Thoracic aorta (tissue), 2 donors: ENCODE data around the gene PAK4. TPM values are rescaled to one million over a fixed set of nuclear protein-coding genes. Genes with fewer than 3 reads are reported as not detected.

Experiments
- ATAC-seq: fragments of 150-250 bp; one replicate; pipeline ENCODE4 v1.8.0; 2017; ENCODE audit warnings: low read depth; ENCODE audit not compliant: insufficient number of reproducible peaks, low FRiP score
- DNase-seq: peaks from one replicate; pipeline ENCODE4 v3.0.0-alpha.2; 2020; ENCODE audit warnings: low spot score
- H3K27ac ChIP-seq, 2 donors: fragments of 200-600 bp; sonication (generic); 1 replicate in 1 of 2; 2 replicates in 1 of 2; pipeline ENCODE4 v1.5.1; 2016; ENCODE audit warnings: mild to moderate bottlenecking in 2 of 2, moderate library complexity in 2 of 2
- H3K27me3 ChIP-seq: fragments of 200-600 bp; sonication (generic); replicated peaks from 2 replicates; pipeline ENCODE4 v1.6.0; 2016; ENCODE audit warnings: mild to moderate bottlenecking; ENCODE audit not compliant: insufficient read depth
- H3K36me3 ChIP-seq: fragments of 200-600 bp; sonication (generic); one replicate; pipeline ENCODE4 v1.5.1; 2016
- H3K4me1 ChIP-seq, 2 donors: fragments of 200-600 bp; sonication (generic); 1 replicate in 1 of 2; 2 replicates in 1 of 2; pipeline versions ENCODE4 v1.5.1 to v1.6.0; 2016; ENCODE audit warnings: low read depth in 2 of 2, mild to moderate bottlenecking in 1 of 2; ENCODE audit not compliant: control insufficient read depth in 1 of 2
- H3K4me3 ChIP-seq: fragments of 200-600 bp; sonication (generic); 2 replicates; pipeline ENCODE4 v1.5.1; 2016; ENCODE audit warnings: mild to moderate bottlenecking
- H3K9me3 ChIP-seq: fragments of 200-600 bp; sonication (generic); 2 replicates; pipeline ENCODE4 v1.5.1; 2016
- total RNA-seq, 2 donors: library from RNA; depleted of rRNA; stranded (reverse); fragments of >200 nt; gene quantifications; one replicate each; pipeline versions ENCODE4 v1.1.0 to v1.2.3, GENCODE V29; 2016
- TF ChIP-seq, protein P1 (sequence below): fragments of 200-600 bp; sonication (generic); IDR thresholded peaks from one replicate; pipeline ENCODE4 v1.5.1; 2019; ENCODE audit warnings: antibody characterized with exemption

The PAK4 gene
- total RNA-seq, 2 donors from 2014 or later, result 7.4 to 8.7 TPM

DNA sequence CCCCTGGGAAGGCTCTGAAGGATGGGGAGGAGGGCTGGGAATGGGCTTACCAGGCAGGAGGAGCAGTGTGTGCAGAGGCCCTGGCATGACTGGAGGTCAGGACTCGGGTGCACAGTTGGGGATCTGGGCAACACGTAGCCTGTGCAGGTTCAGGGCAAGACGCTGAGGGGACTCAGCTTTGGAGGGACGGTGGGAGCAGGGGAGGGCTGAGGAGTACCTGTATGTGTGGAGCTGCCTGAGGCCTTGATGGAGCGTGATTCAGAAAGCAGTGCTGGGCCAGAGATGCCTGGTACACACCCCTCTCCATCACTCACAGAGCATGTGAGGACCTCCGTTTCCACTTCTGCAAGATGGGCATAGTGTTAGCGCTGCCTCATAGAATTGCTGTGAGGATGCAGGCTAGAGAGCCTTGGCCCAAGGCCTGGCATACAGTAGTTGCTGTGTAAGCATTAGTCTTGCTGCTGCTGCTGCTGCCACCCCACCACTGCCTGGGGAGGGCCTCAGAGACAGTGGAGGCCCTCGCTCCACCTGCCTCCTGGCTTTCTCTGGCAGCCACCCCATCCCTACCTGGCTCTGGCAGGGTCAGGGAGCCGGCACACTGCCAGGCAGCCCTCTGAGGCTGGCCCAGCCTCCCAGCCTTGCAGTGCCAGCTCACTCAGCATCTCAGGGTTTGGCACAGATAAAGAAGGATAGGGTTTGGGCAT lies 2.4 kb downstream of the PAK4 start:
- no peak overlapping the region for H3K4me3 ChIP-seq
- no peak for DNase-seq
- no peak overlapping the region for H3K27ac ChIP-seq
- H3K27me3 ChIP-seq, result no peaks in the 10 kb centered on the region
- no peaks in the 10 kb centered on the region for H3K36me3 ChIP-seq
- no peak for ATAC-seq
- H3K4me1 ChIP-seq, result peaks cover 18 to 49% of the 10 kb centered on the region in 2 donors
- no peaks in the 10 kb centered on the region for H3K9me3 ChIP-seq
- TF ChIP-seq, protein P1, sequence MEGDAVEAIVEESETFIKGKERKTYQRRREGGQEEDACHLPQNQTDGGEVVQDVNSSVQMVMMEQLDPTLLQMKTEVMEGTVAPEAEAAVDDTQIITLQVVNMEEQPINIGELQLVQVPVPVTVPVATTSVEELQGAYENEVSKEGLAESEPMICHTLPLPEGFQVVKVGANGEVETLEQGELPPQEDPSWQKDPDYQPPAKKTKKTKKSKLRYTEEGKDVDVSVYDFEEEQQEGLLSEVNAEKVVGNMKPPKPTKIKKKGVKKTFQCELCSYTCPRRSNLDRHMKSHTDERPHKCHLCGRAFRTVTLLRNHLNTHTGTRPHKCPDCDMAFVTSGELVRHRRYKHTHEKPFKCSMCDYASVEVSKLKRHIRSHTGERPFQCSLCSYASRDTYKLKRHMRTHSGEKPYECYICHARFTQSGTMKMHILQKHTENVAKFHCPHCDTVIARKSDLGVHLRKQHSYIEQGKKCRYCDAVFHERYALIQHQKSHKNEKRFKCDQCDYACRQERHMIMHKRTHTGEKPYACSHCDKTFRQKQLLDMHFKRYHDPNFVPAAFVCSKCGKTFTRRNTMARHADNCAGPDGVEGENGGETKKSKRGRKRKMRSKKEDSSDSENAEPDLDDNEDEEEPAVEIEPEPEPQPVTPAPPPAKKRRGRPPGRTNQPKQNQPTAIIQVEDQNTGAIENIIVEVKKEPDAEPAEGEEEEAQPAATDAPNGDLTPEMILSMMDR, result no peak

DNA sequence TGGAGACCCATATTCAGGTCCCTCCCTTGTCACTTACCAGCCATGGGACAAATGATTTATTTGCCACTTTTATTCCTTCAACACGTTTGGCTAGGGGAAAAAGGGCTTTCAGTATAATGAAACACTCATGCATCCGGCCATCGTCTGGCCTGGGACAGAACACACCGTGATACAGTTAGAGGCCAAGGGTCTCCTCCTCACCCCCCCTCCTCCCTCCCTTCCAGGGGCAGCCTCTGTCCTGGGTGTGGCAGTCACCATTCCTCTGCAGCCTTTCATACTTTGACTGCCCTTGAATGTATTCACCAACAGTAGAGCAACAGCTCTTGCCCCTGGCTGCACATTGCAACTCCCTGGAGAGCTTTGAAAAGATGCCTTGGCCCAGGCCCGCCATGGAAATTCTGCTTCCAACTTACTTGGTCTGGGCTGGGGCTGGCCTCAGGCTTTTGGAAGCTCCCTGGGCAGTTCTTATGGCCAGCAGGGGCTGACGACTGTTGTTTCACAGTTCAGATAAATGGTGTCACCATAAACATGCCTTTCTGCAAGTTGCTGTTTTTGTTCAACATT lies 3.0 kb downstream of the PAK4 start:
- Histone ChIP-seq H3K4me3 (no peak overlapping the region), H3K27me3 (no peaks in the 10 kb centered on the region), H3K9me3 (no peaks in the 10 kb centered on the region), H3K36me3 (no peaks in the 10 kb centered on the region), H3K4me1 (peaks cover 18 to 49% of the 10 kb centered on the region in 2 donors), H3K27ac (peak overlapping the region in 1 of 2 donors; percentile 34)
- TF ChIP-seq, protein P1, result no peak
- ATAC-seq (no peak), DNase-seq (no peak)

DNA sequence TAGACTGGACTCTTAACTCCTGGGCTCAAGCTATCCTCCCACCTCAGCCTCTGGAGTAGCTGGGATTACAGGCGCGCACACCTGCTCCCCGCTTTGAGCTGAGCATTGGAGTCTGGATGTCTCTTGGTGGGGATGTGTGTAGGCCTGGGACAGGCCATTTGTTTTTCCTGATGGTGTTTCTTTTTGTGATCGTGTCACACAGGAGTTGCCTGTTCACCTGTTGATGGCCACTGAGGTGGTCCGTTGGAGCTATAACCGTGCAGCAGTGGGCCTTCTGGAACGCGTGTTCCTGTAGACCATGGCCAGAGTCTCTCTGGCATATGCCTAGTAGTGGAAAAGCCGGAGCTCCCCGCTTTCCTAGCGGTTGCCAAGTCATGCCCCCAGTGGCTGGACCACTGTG lies 3.5 kb downstream of the PAK4 start:
- Histone ChIP-seq H3K4me1 (peaks cover 18 to 49% of the 10 kb centered on the region in 2 donors), H3K27me3 (no peaks in the 10 kb centered on the region), H3K36me3 (no peaks in the 10 kb centered on the region), H3K27ac (no peak overlapping the region), H3K4me3 (no peak overlapping the region), H3K9me3 (no peaks in the 10 kb centered on the region)
- DNase-seq, result no peak
- TF ChIP-seq, protein P1, result no peak
- no peak for ATAC-seq

- TF ChIP-seq, protein P1, result no peak
- Histone ChIP-seq H3K36me3 (no peaks in the 10 kb centered on the region), H3K27ac (no peak overlapping the region), H3K9me3 (no peaks in the 10 kb centered on the region), H3K4me1 (peaks cover 18 to 49% of the 10 kb centered on the region in 2 donors), H3K4me3 (no peak overlapping the region), H3K27me3 (no peaks in the 10 kb centered on the region)
- DNase-seq (no peak), ATAC-seq (no peak)
Observed at GRCh38 chr19:39130337-39131254, 5.0 kb downstream of the PAK4 start.

- ATAC-seq, result no peak
- Histone ChIP-seq H3K27ac (peak overlapping the region in 1 of 2 donors; percentile 41), H3K9me3 (no peaks in the 10 kb centered on the region), H3K36me3 (no peaks in the 10 kb centered on the region), H3K27me3 (no peaks in the 10 kb centered on the region), H3K4me3 (no peak overlapping the region), H3K4me1 (peaks cover 16 to 45% of the 10 kb centered on the region in 2 donors)
- TF ChIP-seq, protein P1, result no peak
- no peak for DNase-seq
Observed at GRCh38 chr19:39131255-39131755, 5.7 kb downstream of the PAK4 start.
